ENCODE measurements around the gene DHX57. TPM values are rescaled to one million over a fixed set of nuclear protein-coding genes. Genes with fewer than 3 reads are reported as not detected.

Gene DHX57
- total and polyA plus RNA-seq, 2 donors (not counting 3 experiments of a cell fraction or from before 2014, with no cell fraction given), result 8.7 to 28.2 TPM

- no TSS peak for BruUV-seq (replicated peaks)
- TF ChIP-seq POLR2A (IDR thresholded peaks at IDR 0.05; ENCODE audit: low read depth, low read length) (no peak), EZH2 (IDR thresholded peaks at IDR 0.05; ENCODE audit: borderline replicate concordance, low read depth, low read length, severe bottlenecking) (no peak), POLR2AphosphoS5 (IDR thresholded peaks at IDR 0.05; ENCODE audit: insufficient read depth, low read depth, low read length) (no peak), JUN (IDR thresholded peaks at IDR 0.05; ENCODE audit: borderline replicate concordance, insufficient read depth, insufficient read length, low read depth) (no peak), GATA2 (IDR thresholded peaks at IDR 0.05; ENCODE audit: insufficient read depth, insufficient read length, low read depth, low read length) (no peak), MAX (IDR thresholded peaks at IDR 0.05; ENCODE audit: insufficient read depth, insufficient read length) (no peak), MYC (IDR thresholded peaks at IDR 0.05; ENCODE audit: low read depth, low read length) (no peak), FOS (IDR thresholded peaks at IDR 0.05; ENCODE audit: borderline replicate concordance, insufficient read depth, low read length) (no peak), CTCF (IDR thresholded peaks at IDR 0.05; ENCODE audit: extremely low read depth in 1 of 2, insufficient read depth in 1 of 2, low read depth in 1 of 2, low read length in 2 of 2) (no peak)
- H3K4me2 ChIP-seq (ENCODE audit: insufficient read depth, low read length), result no peak overlapping the region
- no peak for FAIRE-seq
- H4K20me1 ChIP-seq (replicated peaks; ENCODE audit: control insufficient read depth, extremely low read depth, insufficient read depth, low read length), result no peaks in the 10 kb centered on the region
- H3K79me2 ChIP-seq (ENCODE audit: control insufficient read depth, insufficient read depth, low read length), result no peaks in the 10 kb centered on the region
- H3K9me1 ChIP-seq (replicated peaks; ENCODE audit: control insufficient read depth, extremely low read depth, insufficient read depth, low read length), result no peaks in the 10 kb centered on the region
- CTCF ChIA-PET, result no interaction called here
- no peak overlapping the region for H3K9ac ChIP-seq (replicated peaks; ENCODE audit: extremely low read depth, insufficient read depth, low read length)
- no peak for DNase-seq (ENCODE audit: low read depth, low spot score)
- no peaks in the 10 kb centered on the region for H3K9me3 ChIP-seq (replicated peaks; ENCODE audit: control insufficient read depth, insufficient read depth, low read length)
- no peaks in the 10 kb centered on the region for H3K4me1 ChIP-seq (ENCODE audit: control insufficient read depth, extremely low read depth, insufficient read depth, low read length)
- no peak overlapping the region for H2AFZ ChIP-seq (ENCODE audit: low read depth, low read length)
- POLR2A ChIA-PET, result no interaction called here
- dilution Hi-C loops (cut with MboI; ENCODE audit: extremely low pct_ligation_motif_present, low sequenced_read_pairs), result no loop called here
- no peak overlapping the region for H3K27ac ChIP-seq (ENCODE audit: insufficient read depth, low read depth, low read length)
- no peak overlapping the region for H3K4me3 ChIP-seq (replicated peaks in 1 of 3; ENCODE audit: insufficient read depth in 1 of 3, low read depth in 1 of 3, low read length in 3 of 3)
- intact Hi-C loops (cut with micrococcal nuclease), result no loop called here
- H3K36me3 ChIP-seq (ENCODE audit: control insufficient read depth in 2 of 2, extremely low read depth in 1 of 2, insufficient read depth in 2 of 2, low read length in 2 of 2), result no peaks in the 10 kb centered on the region
- H3K27me3 ChIP-seq (ENCODE audit: control insufficient read depth in 2 of 2, insufficient read depth in 2 of 2, low read length in 2 of 2), result no peaks in the 10 kb centered on the region
Observed at GRCh38 chr2:38788306-38788705, 87.4 kb downstream of the DHX57 start.
